AG09309 (cell line): Measurements from ENCODE around the gene PDE6B.

Experiments used
- DNase-seq: peaks from one replicate; pipeline ENCODE4 v3.0.0-alpha.2; 2010; ENCODE audit warnings: low read depth
- H3K4me3 ChIP-seq: 2 replicates; pipeline ENCODE4 v1.5.1; 2011; ENCODE audit warnings: mild to moderate bottlenecking, low read depth, low read length, moderate library complexity; ENCODE audit not compliant: control insufficient read depth
- TF ChIP-seq, protein P1 (sequence below): IDR thresholded peaks from 2 replicates; pipeline ENCODE4 v1.5.1; 2011; ENCODE audit warnings: mild to moderate bottlenecking, low read depth, low read length, inconsistent platforms; ENCODE audit not compliant: insufficient read depth, control insufficient read depth; ENCODE audit errors: missing control alignments

PDE6B gene

DNA sequence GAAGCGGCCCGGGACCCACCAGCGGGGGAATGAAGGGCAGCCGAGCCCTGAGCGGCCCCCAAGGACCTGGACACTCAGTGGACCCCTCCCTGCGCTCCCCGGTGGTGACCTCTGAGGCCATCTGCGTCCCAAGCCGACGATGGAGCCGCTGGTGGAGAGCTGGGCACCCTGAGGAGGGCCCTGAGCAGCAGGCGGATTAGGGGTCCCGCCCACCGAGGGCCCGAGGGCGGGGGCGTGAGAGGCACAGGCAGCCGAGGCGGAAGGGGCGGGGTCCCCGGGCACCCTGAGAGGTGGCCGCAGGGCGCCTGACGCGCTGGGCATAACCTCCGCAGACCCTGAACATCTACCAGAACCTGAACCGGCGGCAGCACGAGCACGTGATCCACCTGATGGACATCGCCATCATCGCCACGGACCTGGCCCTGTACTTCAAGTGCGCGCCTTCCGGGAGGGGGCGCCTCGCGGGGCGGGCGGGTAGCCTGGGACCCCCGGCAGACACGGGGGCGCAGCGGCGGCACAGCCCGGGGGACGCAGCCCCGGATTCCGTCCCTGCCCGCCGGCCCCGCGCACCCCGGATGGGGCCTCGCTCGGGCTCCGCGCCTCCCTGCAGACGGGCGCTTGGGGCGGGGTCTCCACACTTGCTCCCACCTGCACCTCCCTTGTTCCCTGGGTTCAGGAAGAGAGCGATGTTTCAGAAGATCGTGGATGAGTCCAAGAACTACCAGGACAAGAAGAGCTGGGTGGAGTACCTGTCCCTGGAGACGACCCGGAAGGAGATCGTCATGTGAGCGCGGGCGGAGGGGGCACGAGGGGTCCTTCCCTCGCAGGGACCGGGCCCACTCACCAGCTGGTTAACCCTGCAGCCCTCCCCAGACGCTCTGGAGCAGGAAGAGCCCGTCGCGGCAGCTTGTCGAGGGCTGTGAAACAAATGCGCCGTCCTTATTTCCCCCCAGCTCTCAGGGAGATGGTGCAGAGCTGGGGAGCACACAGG, 38.4 kb downstream of the PDE6B start:
- TF ChIP-seq, protein P1, sequence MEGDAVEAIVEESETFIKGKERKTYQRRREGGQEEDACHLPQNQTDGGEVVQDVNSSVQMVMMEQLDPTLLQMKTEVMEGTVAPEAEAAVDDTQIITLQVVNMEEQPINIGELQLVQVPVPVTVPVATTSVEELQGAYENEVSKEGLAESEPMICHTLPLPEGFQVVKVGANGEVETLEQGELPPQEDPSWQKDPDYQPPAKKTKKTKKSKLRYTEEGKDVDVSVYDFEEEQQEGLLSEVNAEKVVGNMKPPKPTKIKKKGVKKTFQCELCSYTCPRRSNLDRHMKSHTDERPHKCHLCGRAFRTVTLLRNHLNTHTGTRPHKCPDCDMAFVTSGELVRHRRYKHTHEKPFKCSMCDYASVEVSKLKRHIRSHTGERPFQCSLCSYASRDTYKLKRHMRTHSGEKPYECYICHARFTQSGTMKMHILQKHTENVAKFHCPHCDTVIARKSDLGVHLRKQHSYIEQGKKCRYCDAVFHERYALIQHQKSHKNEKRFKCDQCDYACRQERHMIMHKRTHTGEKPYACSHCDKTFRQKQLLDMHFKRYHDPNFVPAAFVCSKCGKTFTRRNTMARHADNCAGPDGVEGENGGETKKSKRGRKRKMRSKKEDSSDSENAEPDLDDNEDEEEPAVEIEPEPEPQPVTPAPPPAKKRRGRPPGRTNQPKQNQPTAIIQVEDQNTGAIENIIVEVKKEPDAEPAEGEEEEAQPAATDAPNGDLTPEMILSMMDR, result no peak
- DNase-seq, result no peak
- no peak overlapping the region for H3K4me3 ChIP-seq

GRCh38 chr4:664713-665231, 39.4 kb downstream of the PDE6B start:
- DNase-seq, result no peak
- TF ChIP-seq, protein P1, result no peak
- no peak overlapping the region for H3K4me3 ChIP-seq

GRCh38 chr4:665381-665750, 40.0 kb downstream of the PDE6B start:
- H3K4me3 ChIP-seq, result no peak overlapping the region

GRCh38 chr4:665751-666435, 40.5 kb downstream of the PDE6B start:
- H3K4me3 ChIP-seq, result no peak overlapping the region
- no peak for DNase-seq
- TF ChIP-seq, protein P1, result no peak

More at GRCh38 chr4:665381-665750, 40.0 kb downstream of the PDE6B start:
- TF ChIP-seq, protein P1, result no peak
- no peak for DNase-seq

- DNase-seq, result no peak
- TF ChIP-seq, protein P1, result no peak
- H3K4me3 ChIP-seq, result no peak overlapping the region
Measured at GRCh38 chr4:666436-666810, 41.0 kb downstream of the PDE6B start.

DNA sequence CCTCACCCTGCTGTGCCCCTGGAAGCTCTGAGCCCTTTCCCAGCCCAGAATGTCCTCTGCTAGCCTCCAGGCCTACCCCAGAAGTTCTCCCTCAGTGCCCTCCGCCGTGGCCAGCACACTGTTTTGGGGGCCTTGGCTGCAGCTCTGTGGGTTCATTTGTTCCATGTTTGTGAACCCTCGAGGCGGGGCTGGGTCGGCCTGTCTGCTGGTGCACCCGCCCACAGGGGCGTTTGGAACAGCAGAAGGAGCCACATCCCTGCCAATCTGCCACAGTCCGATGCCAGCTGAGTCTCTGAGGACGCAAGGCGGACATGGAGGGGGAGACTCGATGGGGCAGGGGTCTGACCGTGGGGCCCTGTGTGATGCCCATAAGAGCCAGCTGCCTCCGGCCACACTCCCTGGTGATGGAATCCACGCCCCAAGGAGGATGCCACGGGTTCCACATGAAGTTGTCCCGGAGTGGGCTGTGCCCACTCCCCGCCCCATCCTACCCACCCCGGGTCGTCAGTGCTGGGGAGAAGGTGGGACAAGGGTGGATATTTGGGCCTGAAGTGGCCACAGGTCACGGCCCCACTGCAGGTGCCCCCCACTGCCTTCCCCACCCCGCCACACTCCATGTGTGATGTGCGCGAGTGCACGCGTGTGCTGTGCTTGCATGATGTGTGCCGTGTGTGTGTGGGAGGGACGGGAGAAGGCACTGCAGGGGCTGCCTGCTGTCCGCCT, 41.6 kb downstream of the PDE6B start:
- TF ChIP-seq, protein P1, result no peak
- no peak for DNase-seq
- no peak overlapping the region for H3K4me3 ChIP-seq
